Activated CD8-positive, alpha-beta memory T cell treated with anti-CD3 and anti-CD28 coated beads, Interleukin-2, amount 50 U/mL, for 24 hours (primary cell): ENCODE results near the gene GOT1.

Experiments
- DNase-seq: peaks from one replicate; pipeline ENCODE4 v3.0.0-alpha.2; 2020; ENCODE audit errors: extremely low read depth

The GOT1 gene

DNA sequence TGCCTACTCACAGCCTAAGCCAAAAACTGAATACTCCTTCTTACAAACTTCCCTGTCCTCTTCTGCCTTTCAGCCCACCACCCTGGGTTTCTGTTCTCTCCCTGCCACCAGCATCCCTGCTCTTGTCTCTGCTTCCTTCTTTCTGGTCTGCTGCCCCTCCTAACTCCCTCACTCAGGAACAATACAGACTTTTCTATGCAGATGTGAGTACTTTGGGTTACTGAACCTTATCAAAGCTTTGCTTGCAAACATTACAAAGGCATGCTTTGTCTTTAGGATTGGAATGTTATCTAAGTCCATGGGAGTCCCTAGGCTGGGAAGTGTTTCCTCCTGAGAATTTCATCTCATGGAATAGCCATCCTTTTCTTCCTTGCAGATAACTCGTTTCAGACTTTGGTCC, 72.3 kb downstream of the GOT1 start:
- DNase-seq, result no peak

DNA sequence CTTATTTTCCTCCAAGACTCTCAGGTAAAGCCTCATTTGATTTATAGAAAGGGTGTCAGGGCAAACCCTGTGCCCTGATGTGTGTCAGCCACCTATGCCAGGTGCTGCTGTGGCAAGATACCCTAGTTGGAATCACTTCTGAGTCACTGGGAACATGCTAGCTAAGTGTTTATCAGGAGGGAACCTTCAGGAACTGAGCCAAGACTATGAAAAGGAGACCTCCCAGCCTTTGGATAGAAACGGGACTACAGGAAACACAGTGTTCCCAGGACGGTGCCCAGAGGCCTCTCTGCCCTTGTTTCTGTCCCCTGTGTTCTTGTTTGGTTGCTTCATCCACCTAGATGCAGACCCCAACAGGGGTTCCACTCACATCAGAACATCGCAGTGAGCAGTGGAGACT, 72.7 kb downstream of the GOT1 start:
- no peak for DNase-seq

DNA sequence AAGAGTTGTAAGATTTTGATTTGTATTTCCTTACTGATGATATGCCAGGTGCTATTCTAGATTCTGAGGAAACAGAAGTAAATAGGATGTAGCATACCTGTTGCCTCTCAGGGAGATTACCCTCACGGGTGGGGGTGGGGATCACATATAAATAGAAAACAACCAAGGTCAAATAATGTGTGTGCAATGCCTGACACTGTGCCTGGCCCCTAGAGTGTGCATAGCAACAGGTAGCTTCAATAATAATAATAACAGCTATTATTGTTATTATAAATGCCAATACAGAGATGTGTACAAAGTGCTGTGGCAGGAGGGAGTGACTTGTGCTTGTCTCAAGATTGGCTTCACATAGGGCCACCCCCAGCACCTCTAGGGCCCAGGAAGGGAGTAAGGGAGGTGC, 77.2 kb downstream of the GOT1 start:
- no peak for DNase-seq

DNA sequence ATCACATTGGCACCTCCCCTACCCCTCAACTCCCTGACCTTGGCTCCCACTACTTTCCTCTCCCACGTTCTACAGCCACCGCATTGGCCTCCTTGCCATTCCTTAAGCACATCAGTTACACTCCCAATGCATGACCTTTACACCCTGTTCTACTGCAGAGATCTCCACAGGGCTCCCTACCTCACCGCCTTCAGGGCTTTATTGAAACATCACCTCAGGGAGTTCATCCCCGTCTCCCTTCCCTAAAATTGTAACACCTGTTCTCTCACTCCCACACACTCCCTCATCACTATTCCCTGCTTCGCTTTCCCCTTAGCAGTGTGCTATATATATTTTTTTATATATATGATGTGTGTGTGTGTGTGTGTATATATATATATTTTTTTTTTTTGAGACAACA, 82.8 kb downstream of the GOT1 start:
- no peak for DNase-seq
